GM12878 (cell line): ENCODE data around the gene TK1. TPM values are rescaled to one million over a fixed set of nuclear protein-coding genes. Genes with fewer than 3 reads are reported as not detected.

ENCODE experiments used
- ATAC-seq: fragments of 200-7000 bp; cut with Tn5 transposase; 3 replicates; pipeline ENCODE4 v1.9.1; 2020; ENCODE audit warnings: mild to moderate bottlenecking, moderate library complexity
- BruUV-seq: library from RNA; stranded (reverse); fragments of 400-500 nt; replicated peaks from 2 replicates; lab custom pipeline; 2021; lab: Mats Ljungman, UMichigan
- CTCF ChIA-PET: fragments of 300-600 bp; sonication (Branson Sonifier 250); formaldehyde crosslinking; extraction: SDS; loops from one replicate; lab custom pipeline; 2021; ENCODE audit warnings: inconsistent platforms; lab: Yijun Ruan, JAX
- POLR2A ChIA-PET: fragments of 350-600 bp; formaldehyde crosslinking; extraction: SDS; loops from one replicate; lab custom pipeline; 2021; ENCODE audit warnings: inconsistent platforms; lab: Charles Lee
- RAD21 ChIA-PET: fragments of 300-600 bp; sonication (Branson Sonifier 250); formaldehyde crosslinking; loops from one replicate; lab custom pipeline; 2023; ENCODE audit warnings: antibody characterized with exemption; ENCODE audit not compliant: unreplicated experiment; lab: Charles Lee
- SMC1A ChIA-PET: fragments of 300-600 bp; sonication (Branson Sonifier 250); formaldehyde crosslinking; loops from one replicate; lab custom pipeline; 2023; ENCODE audit not compliant: unreplicated experiment, uncharacterized antibody; lab: Charles Lee
- DNase-seq: peaks from one replicate; pipeline ENCODE4 v3.0.0-alpha.2; 2011; ENCODE audit warnings: low read depth, low spot score
- FAIRE-seq: peaks from 3 replicates; lab custom pipeline; 2011; peaks lifted over from hg19 to GRCh38; lab: Jason Lieb, UNC
- H2AFZ ChIP-seq: 2 replicates; pipeline ENCODE4 v1.6.0; 2011; ENCODE audit warnings: low read depth, low read length, control low read depth; ENCODE audit not compliant: control insufficient read depth
- H3K27ac ChIP-seq: 2 replicates; pipeline ENCODE4 v1.5.1; 2011; ENCODE audit warnings: control low read depth; ENCODE audit not compliant: control insufficient read depth, insufficient read depth
- H3K27me3 ChIP-seq, 2 experiments: replicated peaks in 1 of 2; 2 replicates each; pipeline versions ENCODE4 v1.6.0 to v1.6.1; 2011; ENCODE audit warnings: low read length in 1 of 2; ENCODE audit not compliant: control insufficient read depth in 2 of 2, insufficient read depth in 2 of 2
- H3K36me3 ChIP-seq, 2 experiments: 2 replicates each; pipeline ENCODE4 v1.5.1; 2011; ENCODE audit warnings: low read length in 1 of 2; ENCODE audit not compliant: control insufficient read depth in 2 of 2, insufficient read depth in 2 of 2
- H3K4me1 ChIP-seq: 2 replicates; pipeline ENCODE4 v1.6.1; 2011; ENCODE audit warnings: mild to moderate bottlenecking, low read length, moderate library complexity, mixed read lengths; ENCODE audit not compliant: control insufficient read depth, insufficient read depth
- H3K4me2 ChIP-seq: 2 replicates; pipeline ENCODE4 v1.6.0; 2011; ENCODE audit warnings: control low read depth; ENCODE audit not compliant: control insufficient read depth, insufficient read depth
- H3K4me3 ChIP-seq: fragments of 200-600 bp; sonication (generic); 2 replicates; pipeline ENCODE4 v1.5.1; 2016
- H3K79me2 ChIP-seq: 2 replicates; pipeline ENCODE4 v1.6.0; 2011; ENCODE audit warnings: low read length; ENCODE audit not compliant: control insufficient read depth, insufficient read depth
- H3K9ac ChIP-seq: 2 replicates; pipeline ENCODE4 v1.8.0; 2011; ENCODE audit warnings: low read length, control low read depth, mixed read lengths; ENCODE audit not compliant: control insufficient read depth, insufficient read depth
- H3K9me3 ChIP-seq: replicated peaks from 3 replicates; pipeline ENCODE4 v1.5.1; 2011; ENCODE audit warnings: mild to moderate bottlenecking, low read length; ENCODE audit not compliant: control insufficient read depth, insufficient read depth
- H4K20me1 ChIP-seq: 2 replicates; pipeline ENCODE4 v1.6.0; 2011; ENCODE audit not compliant: control insufficient read depth, insufficient read depth
- CHD2 ChIP-seq: IDR thresholded peaks from 2 replicates; pipeline ENCODE4 v1.6.1; 2011; ENCODE audit warnings: low read depth, low read length, improper control_type of control experiment, borderline replicate concordance
- IKZF2 ChIP-seq, 2 experiments: fragments of 450-650 bp; IDR thresholded peaks; 2 replicates each; pipeline ENCODE4 v1.6.1; 2017; ENCODE audit warnings: mild to moderate bottlenecking in 2 of 2, moderate library complexity in 2 of 2
- MLLT1 ChIP-seq: fragments of 450-650 bp; IDR thresholded peaks from 2 replicates; pipeline ENCODE4 v1.6.1; 2016; ENCODE audit warnings: mild to moderate bottlenecking
- MYC ChIP-seq: IDR thresholded peaks from 2 replicates; pipeline ENCODE4 v1.6.1; 2011; ENCODE audit warnings: mild to moderate bottlenecking, low read length, moderate library complexity, inconsistent platforms; ENCODE audit not compliant: insufficient read depth, insufficient replicate concordance, insufficient read length, severe bottlenecking
- NFIC ChIP-seq: IDR thresholded peaks from 2 replicates; pipeline ENCODE4 v1.6.1; 2012; ENCODE audit warnings: low read depth, mild to moderate bottlenecking, inconsistent platforms, low read length, moderate library complexity
- NR2F1 ChIP-seq: fragments of 450-650 bp; conservative IDR thresholded peaks from 2 replicates; pipeline ENCODE4 v1.6.1; 2017; ENCODE audit warnings: mild to moderate bottlenecking
- NRF1 ChIP-seq: conservative IDR thresholded peaks from 2 replicates; pipeline ENCODE4 v1.6.1; 2011; ENCODE audit warnings: mild to moderate bottlenecking, low read depth, low read length, improper control_type of control experiment
- POLR2A ChIP-seq: IDR thresholded peaks from 2 replicates; pipeline ENCODE4 v1.6.1; 2011; ENCODE audit warnings: low read depth, mild to moderate bottlenecking, low read length
- REST ChIP-seq: IDR thresholded peaks from 2 replicates; pipeline ENCODE4 v1.6.1; 2012; ENCODE audit warnings: mild to moderate bottlenecking, low read depth, low read length
- SKIL ChIP-seq: fragments of 450-650 bp; IDR thresholded peaks from 2 replicates; pipeline ENCODE4 v1.6.1; 2017; ENCODE audit warnings: mild to moderate bottlenecking, low read depth, inconsistent platforms; ENCODE audit not compliant: poor library complexity, severe bottlenecking
- SP1 ChIP-seq: IDR thresholded peaks from one replicate; pipeline ENCODE4 v1.6.1; 2011; ENCODE audit warnings: low read depth, low read length
- USF2 ChIP-seq: IDR thresholded peaks from 2 replicates; pipeline ENCODE4 v1.6.1; 2011; ENCODE audit warnings: low read depth, low read length, improper control_type of control experiment, borderline replicate concordance
- WRNIP1 ChIP-seq: IDR thresholded peaks from 2 replicates; pipeline ENCODE4 v1.6.1; 2011; ENCODE audit warnings: low read depth, low read length, improper control_type of control experiment, borderline replicate concordance
- YBX1 ChIP-seq: fragments of 450-650 bp; IDR thresholded peaks from 2 replicates; pipeline ENCODE4 v1.6.1; 2016; ENCODE audit warnings: antibody characterized with exemption
- WGBS: methylation state at CpG from one replicate; pipeline ENCODE4 v1.1.6; 2016; ENCODE audit warnings: low lambda C conversion rate; ENCODE audit not compliant: insufficient replicate concordance, insufficient coverage; ENCODE audit errors: missing lambda C conversion rate; 5-methylcytosine and 5-hydroxymethylcytosine counted together
- in situ Hi-C: fragments of 300-500 bp; cut with MboI; formaldehyde crosslinking; loops from 9 replicates; pipeline ENCODE4 v1.14.3; 2018; ENCODE audit warnings: mixed read lengths
- intact Hi-C: fragments of 100-400 bp; cut with micrococcal nuclease; formaldehyde crosslinking; loops from one replicate; pipeline ENCODE4 v1.14.2; 2022; ENCODE audit not compliant: unreplicated experiment
- polyA plus RNA-seq, 11 experiments: library from polyadenylated mRNA; depleted of rRNA in 4 of 11; unstranded in 6 of 11; stranded (reverse) in 5 of 11; fragments of >200 nt; fragmentation: Nextera tagmentation in 4 of 11; fragmentation: Illumina TruSeq in 1 of 11; extraction: Ambion mirVana in 4 of 11; extraction: Trizol in 1 of 11; gene quantifications; 1 replicate in 1 of 11; 2 replicates in 10 of 11; pipeline versions ENCODE4 v1.2.1 to v1.2.3, GENCODE V29; 2011 to 2016; ENCODE audit warnings: inconsistent platforms in 2 of 11, missing spikeins in 2 of 11, low read depth in 1 of 11
- total RNA-seq, 4 experiments: library from RNA; depleted of rRNA in 3 of 4; stranded (reverse); fragments of >200 nt in 3 of 4; fragmentation: Illumina TruSeq in 1 of 4; extraction: Trizol in 1 of 4; gene quantifications; 2 replicates each; pipeline versions ENCODE4 v1.2.1 to v1.2.3, GENCODE V29; 2013 to 2021

The TK1 gene
- total and polyA plus RNA-seq, 10 of the 15 experiments (the other 5 are each of a cell fraction or from before 2014, with no cell fraction given): 4.6 to 175 (median 77.9) TPM

- FAIRE-seq: no peak
- no peak for TF ChIP-seq IKZF2 (IDR thresholded peaks at IDR 0.05)
- no peak for TF ChIP-seq CHD2
- no peak for TF ChIP-seq WRNIP1
- no peak for TF ChIP-seq REST
- no peak for TF ChIP-seq MLLT1
- TF ChIP-seq MYC: no peak
- no peak for TF ChIP-seq SP1
- no peak for TF ChIP-seq NRF1
- TF ChIP-seq POLR2A: no peak
- no peak for TF ChIP-seq USF2
- no peak for TF ChIP-seq NR2F1
- TF ChIP-seq NFIC: no peak
- no peak for TF ChIP-seq YBX1
- TF ChIP-seq SKIL: no peak
Observed at GRCh38 chr17:78183916-78184315, 2.9 kb downstream of the TK1 start.

More at GRCh38 chr17:78183916-78184315, 2.9 kb downstream of the TK1 start:
- peaks cover 33% of the 10 kb centered on the region for H3K79me2 ChIP-seq
- in situ Hi-C loops (no loop called here), intact Hi-C loops (no loop called here)
- ATAC-seq: no peak
- H2AFZ ChIP-seq: no peak overlapping the region
- POLR2A ChIA-PET: interaction anchor here (0.6 to 0.8 kb wide), 2 partner anchors 98 to 164 kb away, joined by 3 read pairs; no protein-coding TSS in a partner anchor
- H3K27me3 ChIP-seq: no peaks in the 10 kb centered on the region
- no peak for DNase-seq
- 89% methylated on average over 12 of the region's 12 CpGs for WGBS
- TSS peak; percentile 41 for BruUV-seq
- no peaks in the 10 kb centered on the region for H4K20me1 ChIP-seq
- no peak overlapping the region for H3K9ac ChIP-seq
- CTCF ChIA-PET: interaction anchor here (0.6 to 1.2 kb wide), 7 partner anchors 8 to 100 kb away, joined by 3 to 5 read pairs (median 3); no protein-coding TSS in a partner anchor
- no peak overlapping the region for H3K27ac ChIP-seq
- SMC1A ChIA-PET: interaction anchor here (0.5 to 1.2 kb wide), 3 partner anchors 37 to 99 kb away, joined by 3 to 4 read pairs (median 3); no protein-coding TSS in a partner anchor
- no peak overlapping the region for H3K4me2 ChIP-seq
- H3K36me3 ChIP-seq: peaks cover 7 to 8% of the 10 kb centered on the region in 2 experiments; a peak in 3 of 4 replicates
- no peak overlapping the region for H3K4me3 ChIP-seq
- no peaks in the 10 kb centered on the region for H3K9me3 ChIP-seq
- RAD21 ChIA-PET: interaction anchor here (0.7 kb wide), 1 partner anchor 59 kb away, joined by 3 read pairs; no protein-coding TSS in a partner anchor
- H3K4me1 ChIP-seq: peaks cover 15% of the 10 kb centered on the region; the same call in 1 of the 2 replicates
